Pancreas (tissue), 10 donors: Measurements from ENCODE around the gene RAVER2. TPM values are rescaled to one million over a fixed set of nuclear protein-coding genes. Genes with fewer than 3 reads are reported as not detected.

Experiments
- ATAC-seq, 4 donors: fragments of 200-7000 bp; cut with Tn5 transposase; one replicate each; pipeline versions ENCODE4 v1.8.0 to v1.9.1; 2020; ENCODE audit warnings: mild to moderate bottlenecking in 4 of 4, moderate library complexity in 4 of 4
- DNase-seq, 6 donors: peaks; one replicate each; pipeline ENCODE4 v3.0.0-alpha.2; 2020
- FAIRE-seq: peaks from 2 replicates; lab custom pipeline; 2012; peaks lifted over from hg19 to GRCh38; lab: Jason Lieb, UNC
- H3K27ac ChIP-seq, 4 donors: fragments of 200-600 bp; sonication (generic); 1 replicate in 3 of 4; 2 replicates in 1 of 4; pipeline versions ENCODE4 v1.5.0 to v1.8.0; 2020
- H3K27me3 ChIP-seq, 4 donors: fragments of 200-600 bp; one replicate each; pipeline ENCODE4 v1.8.0; 2021
- H3K36me3 ChIP-seq, 3 donors: fragments of 200-600 bp; sonication (generic) in 1 of 3; one replicate each; pipeline versions ENCODE4 v1.5.0 to v1.8.0; 2020 to 2021
- H3K4me1 ChIP-seq, 3 donors: fragments of 200-600 bp; one replicate each; pipeline ENCODE4 v1.8.0; 2021
- H3K4me3 ChIP-seq, 4 donors: fragments of 200-600 bp; sonication (generic) in 2 of 4; one replicate each; pipeline versions ENCODE4 v1.5.0 to v1.8.0; 2020 to 2021
- H3K9me3 ChIP-seq, 4 donors: fragments of 200-600 bp; one replicate each; pipeline ENCODE4 v1.8.0; 2021
- CTCF ChIP-seq, 4 donors: fragments of 200-600 bp; sonication (generic) in 3 of 4; IDR thresholded peaks; one replicate each; pipeline versions ENCODE4 v1.5.0 to v1.8.0; 2021; ENCODE audit warnings: antibody characterized with exemption in 4 of 4
- WGBS, 2 donors: extraction: QIAGEN DNeasy Blood & Tissue Kit; methylation state at CpG; one replicate each; pipeline ENCODE4 v1.1.7; 2013; 5-methylcytosine and 5-hydroxymethylcytosine counted together
- intact Hi-C, 3 donors: fragments of 100-400 bp; cut with DNase I; formaldehyde crosslinking; loops; one replicate each; pipeline versions ENCODE4 v1.11.1 to v1.14.2; 2022
- polyA plus RNA-seq, 2 donors: library from polyadenylated mRNA; stranded (reverse); fragments of 200-250 nt; gene quantifications; one replicate each; pipeline ENCODE4 v1.2.3, GENCODE V29; 2013
- total RNA-seq, 6 donors: library from RNA; stranded (reverse); fragmentation: NEBNext Ultra II Directional in 4 of 6; extraction: Animal tissue kit (Norgen Biotek cat#: 25700) in 4 of 6; gene quantifications; one replicate each; pipeline versions ENCODE4 v1.2.1 to v1.2.4, GENCODE V29; 2021 to 2023
- donor health status: healthy with polysubstance abuse.
- donor health status: DM: no; HTN: no; CAD: no; lungs with moderate emphysema.
- donor health status: DM: no; HTN: no; CAD: no.
- donor health status: control.
- donor health status: control.
- donor health status: Bipolar disorder and iron deficiency.
- donor health status: DM: yes; HTN: yes; CAD: no.
- donor health status: DM: no; HTN: no; CAD: no.
- donor health status: DM: no; HTN: no; CAD: no.
- donor health status: DM: yes; HTN: yes; CAD: no.

RAVER2 gene
- total and polyA plus RNA-seq, 8 donors = 3.3 to 8.7 (median 5.0) TPM

- Histone ChIP-seq H3K9me3 (no peaks in the 10 kb centered on the region), H3K36me3 (no peaks in the 10 kb centered on the region), H3K27ac (no peak overlapping the region), H3K27me3 (no peaks in the 10 kb centered on the region), H3K4me3 (no peak overlapping the region), H3K4me1 (no peaks in the 10 kb centered on the region)
- ATAC-seq = no peak
- intact Hi-C loops = no loop called here
- no peak for TF ChIP-seq CTCF (IDR thresholded peaks at IDR 0.05)
- DNase-seq = no peak
- FAIRE-seq = no peak
- WGBS, 2 donors = 86 to 94% methylated on average over 2 of the region's 2 CpGs
These were observed 32.8 kb upstream of the RAVER2 start for GRCh38 chr1:64712049-64712448.

- no peak for TF ChIP-seq CTCF (IDR thresholded peaks at IDR 0.05)
- DNase-seq = no peak
- 58 to 67% methylated on average over 2 of the region's 2 CpGs for WGBS, 2 donors
- H3K27ac ChIP-seq = no peak overlapping the region
- H3K4me3 ChIP-seq = no peak overlapping the region
- intact Hi-C loops = no loop called here
- no peak for ATAC-seq
- no peaks in the 10 kb centered on the region for H3K4me1 ChIP-seq
- no peaks in the 10 kb centered on the region for H3K36me3 ChIP-seq
- H3K9me3 ChIP-seq = no peaks in the 10 kb centered on the region
- no peak for FAIRE-seq
- H3K27me3 ChIP-seq = no peaks in the 10 kb centered on the region
These were observed 29.7 kb upstream of the RAVER2 start for GRCh38 chr1:64715186-64715585.

GRCh38 chr1:64721135-64721534 lies 23.7 kb upstream of the RAVER2 start:
- 81 to 84% methylated on average over 2 of the region's 2 CpGs for WGBS, 2 donors
- no peak for ATAC-seq
- no peak for TF ChIP-seq CTCF (IDR thresholded peaks at IDR 0.05)
- Histone ChIP-seq H3K4me3 (no peak overlapping the region), H3K4me1 (no peaks in the 10 kb centered on the region), H3K27me3 (no peaks in the 10 kb centered on the region), H3K27ac (no peak overlapping the region), H3K9me3 (no peaks in the 10 kb centered on the region), H3K36me3 (no peaks in the 10 kb centered on the region)
- intact Hi-C loops = no loop called here
- DNase-seq = no peak
- no peak for FAIRE-seq

- no peak for DNase-seq
- WGBS, 2 donors = 85 to 92% methylated on average over 2 of the region's 2 CpGs
- intact Hi-C loops = no loop called here
- ATAC-seq = no peak
- H3K9me3 ChIP-seq = no peaks in the 10 kb centered on the region
- H3K4me1 ChIP-seq = no peaks in the 10 kb centered on the region
- FAIRE-seq = no peak
- no peak for TF ChIP-seq CTCF (IDR thresholded peaks at IDR 0.05)
- no peaks in the 10 kb centered on the region for H3K27me3 ChIP-seq
- no peak overlapping the region for H3K4me3 ChIP-seq
- no peak overlapping the region for H3K27ac ChIP-seq
- no peaks in the 10 kb centered on the region for H3K36me3 ChIP-seq
These were observed 23.2 kb upstream of the RAVER2 start for GRCh38 chr1:64721576-64722145.

- Histone ChIP-seq H3K4me3 (no peak overlapping the region), H3K27ac (no peak overlapping the region), H3K27me3 (no peaks in the 10 kb centered on the region), H3K36me3 (no peaks in the 10 kb centered on the region), H3K4me1 (no peaks in the 10 kb centered on the region), H3K9me3 (no peaks in the 10 kb centered on the region)
- intact Hi-C loops = no loop called here
- WGBS, 2 donors = 88 to 91% methylated on average over 1 of the region's 1 CpG
- FAIRE-seq = no peak
- DNase-seq = no peak
- no peak for ATAC-seq
- TF ChIP-seq CTCF (IDR thresholded peaks at IDR 0.05) = no peak
These were observed 17.0 kb upstream of the RAVER2 start for GRCh38 chr1:64727861-64728260.
